Measurements from ENCODE around the gene RUNX1.

GRCh38 chr21:34913811-34914210 lies 135.3 kb downstream of the RUNX1 start:
- TF ChIP-seq CTCF (IDR thresholded peaks at IDR 0.05) (no peak), EZH2 (IDR thresholded peaks at IDR 0.05; ENCODE audit: borderline replicate concordance, insufficient read depth, low read depth, low read length, poor library complexity, severe bottlenecking) (no peak)

Measured in B cell (primary cell).